Upper lobe of right lung (tissue), 1 donor: ENCODE measurements around the gene IPO4. TPM values are rescaled to one million over a fixed set of nuclear protein-coding genes. Genes with fewer than 3 reads are reported as not detected.

Experiments used
- ATAC-seq: fragments of 200-7000 bp; cut with Tn5 transposase; one replicate; pipeline ENCODE4 v1.9.1; 2020; ENCODE audit warnings: mild to moderate bottlenecking, moderate library complexity
- DNase-seq: peaks from one replicate; pipeline ENCODE4 v3.0.0-alpha.2; 2020
- H3K27ac ChIP-seq: fragments of 200-600 bp; one replicate; pipeline ENCODE4 v1.8.0; 2022
- H3K27me3 ChIP-seq: fragments of 200-600 bp; one replicate; pipeline ENCODE4 v1.8.0; 2022; ENCODE audit warnings: mild to moderate bottlenecking
- H3K36me3 ChIP-seq: fragments of 200-600 bp; one replicate; pipeline ENCODE4 v1.8.0; 2022
- H3K4me1 ChIP-seq: fragments of 200-600 bp; one replicate; pipeline ENCODE4 v1.8.0; 2022
- H3K4me3 ChIP-seq: fragments of 200-600 bp; one replicate; pipeline ENCODE4 v1.8.0; 2022; ENCODE audit warnings: mild to moderate bottlenecking
- H3K9me3 ChIP-seq: fragments of 200-600 bp; one replicate; pipeline ENCODE4 v1.8.0; 2022
- CTCF ChIP-seq: fragments of 200-600 bp; IDR thresholded peaks from one replicate; pipeline ENCODE4 v1.8.0; 2022; ENCODE audit warnings: antibody characterized with exemption
- intact Hi-C: fragments of 100-400 bp; cut with DNase I; formaldehyde crosslinking; loops from one replicate; pipeline ENCODE4 v1.11.0; 2022
- total RNA-seq: library from RNA; stranded (reverse); fragmentation: NEBNext Ultra II Directional; extraction: Animal tissue kit (Norgen Biotek cat#: 25700); gene quantifications from one replicate; pipeline ENCODE4 v1.2.1, GENCODE V29; 2021
- donor health status: DM: no; HTN: yes; CAD: no; lungs with severe emphysema.

IPO4 gene
- total RNA-seq, 1 donor from 2014 or later: 25.1 TPM

GRCh38 chr14:24150993-24151392 is 37.6 kb downstream of the IPO4 start:
- Histone ChIP-seq H3K9me3 (no peaks in the 10 kb centered on the region), H3K27ac (no peak overlapping the region), H3K36me3 (peaks cover 73% of the 10 kb centered on the region), H3K4me1 (peaks cover 14% of the 10 kb centered on the region), H3K27me3 (no peaks in the 10 kb centered on the region), H3K4me3 (no peak overlapping the region)
- DNase-seq: no peak
- ATAC-seq: no peak
- intact Hi-C loops: no loop called here
- TF ChIP-seq CTCF: no peak

GRCh38 chr14:24150567-24150966 is 38.0 kb downstream of the IPO4 start:
- Histone ChIP-seq H3K4me3 (no peak overlapping the region), H3K36me3 (peaks cover 69% of the 10 kb centered on the region), H3K27me3 (no peaks in the 10 kb centered on the region), H3K27ac (no peak overlapping the region), H3K4me1 (peaks cover 18% of the 10 kb centered on the region), H3K9me3 (no peaks in the 10 kb centered on the region)
- intact Hi-C loops: no loop called here
- no peak for TF ChIP-seq CTCF
- ATAC-seq: no peak
- DNase-seq: no peak

- peaks cover 64% of the 10 kb centered on the region for H3K36me3 ChIP-seq
- no peak overlapping the region for H3K27ac ChIP-seq
- peaks cover 22% of the 10 kb centered on the region for H3K4me1 ChIP-seq
- H3K27me3 ChIP-seq: no peaks in the 10 kb centered on the region
- no peak overlapping the region for H3K4me3 ChIP-seq
- TF ChIP-seq CTCF: no peak
- H3K9me3 ChIP-seq: no peaks in the 10 kb centered on the region
- ATAC-seq (no peak), DNase-seq (no peak)
- intact Hi-C loops: no loop called here
These were observed 38.6 kb downstream of the IPO4 start for GRCh38 chr14:24150061-24150460.

GRCh38 chr14:24149302-24149969 is 39.2 kb downstream of the IPO4 start:
- Histone ChIP-seq H3K27ac (no peak overlapping the region), H3K36me3 (peaks cover 58% of the 10 kb centered on the region), H3K4me3 (no peak overlapping the region), H3K4me1 (peaks cover 22% of the 10 kb centered on the region), H3K27me3 (no peaks in the 10 kb centered on the region), H3K9me3 (no peaks in the 10 kb centered on the region)
- intact Hi-C loops: no loop called here
- ATAC-seq (no peak), DNase-seq (no peak)
- TF ChIP-seq CTCF: no peak

- Histone ChIP-seq H3K9me3 (no peaks in the 10 kb centered on the region), H3K36me3 (peaks cover 58% of the 10 kb centered on the region), H3K27me3 (no peaks in the 10 kb centered on the region), H3K4me1 (peaks cover 22% of the 10 kb centered on the region), H3K4me3 (peak overlapping the region; percentile 76), H3K27ac (peak overlapping the region; percentile 87)
- ATAC-seq (no peak), DNase-seq (no peak)
- intact Hi-C loops: no loop called here
- TF ChIP-seq CTCF: no peak
These were observed 40.7 kb downstream of the IPO4 start for GRCh38 chr14:24147761-24148428.
